GM21717 (cell line): Measurements from ENCODE around the gene ZBTB7B.
"Not testable (repeated sequence)": the region's sequence is repeated elsewhere in the genome, so short reads cannot be mapped to it uniquely, and the experiment has no call there.

ENCODE experiments used
- ATAC-seq: cut with Tn5 transposase; IDR thresholded peaks from one replicate; pipeline ENCODE4 v1.9.1; 2021; ENCODE audit warnings: mild to moderate bottlenecking, moderate library complexity; ENCODE audit not compliant: unreplicated experiment

ZBTB7B gene

DNA sequence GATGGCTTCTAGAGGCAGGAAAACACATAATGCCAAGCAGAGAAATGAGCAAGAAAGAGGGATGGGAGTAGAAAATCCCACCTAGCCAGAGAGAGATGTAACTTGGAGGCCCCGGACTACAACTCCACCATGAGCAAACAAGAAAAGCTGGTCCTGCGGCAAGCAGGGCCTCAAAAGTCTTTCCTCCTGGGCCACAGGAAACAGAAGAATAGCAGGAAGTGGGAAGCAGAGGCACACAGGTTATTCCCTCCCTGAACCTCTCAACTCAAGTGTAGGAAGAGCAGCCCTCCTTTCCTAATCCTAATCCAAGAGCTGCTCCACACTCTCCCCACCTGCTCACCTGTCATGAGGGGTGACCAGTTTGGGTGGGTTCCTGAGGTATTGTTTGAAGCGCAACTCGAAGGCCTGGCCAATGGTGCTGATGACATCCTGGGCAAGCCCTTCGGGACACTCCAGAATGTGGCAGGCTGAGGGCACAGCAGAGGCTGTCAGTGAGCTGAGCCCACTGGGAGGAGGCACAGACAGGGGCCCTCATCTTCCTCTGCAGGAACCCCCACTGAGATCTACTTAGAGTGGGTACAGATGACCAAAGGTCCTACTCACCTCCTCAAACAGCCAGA, 35.2 kb upstream of the ZBTB7B start:
- ATAC-seq, result no peak

GRCh38 chr1:154968731-154969130, 33.9 kb upstream of the ZBTB7B start:
- ATAC-seq, result no peak

DNA sequence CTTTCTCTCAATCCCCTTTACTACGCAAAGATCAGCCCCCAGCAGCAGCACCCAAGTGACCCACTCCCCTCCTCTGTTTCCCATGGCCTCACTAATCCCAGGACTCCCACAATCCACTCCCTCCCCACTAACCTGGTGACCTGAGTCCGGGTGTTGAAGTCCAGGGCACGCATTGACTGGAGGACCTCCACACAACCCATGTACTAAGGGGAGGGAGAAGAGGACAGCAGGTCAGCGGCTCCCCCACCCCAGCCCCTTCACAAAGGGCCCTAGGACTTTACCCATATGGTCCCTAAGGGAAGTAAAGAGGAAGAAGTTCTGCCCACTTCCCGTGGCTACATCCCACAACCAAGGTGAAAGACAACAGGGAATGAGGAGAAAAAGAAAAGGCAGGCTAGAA, 33.4 kb upstream of the ZBTB7B start:
- no peak for ATAC-seq

GRCh38 chr1:154969860-154970452, 32.6 kb upstream of the ZBTB7B start:
- no peak for ATAC-seq

GRCh38 chr1:154970631-154971340, 31.8 kb upstream of the ZBTB7B start, which contains the start of gene SHC1:
Gene SHC1, minus strand, starts transcription at chr1:154970747. Its CDS starts 221 bp downstream, at chr1:154970526.
- ATAC-seq, result no peak

DNA sequence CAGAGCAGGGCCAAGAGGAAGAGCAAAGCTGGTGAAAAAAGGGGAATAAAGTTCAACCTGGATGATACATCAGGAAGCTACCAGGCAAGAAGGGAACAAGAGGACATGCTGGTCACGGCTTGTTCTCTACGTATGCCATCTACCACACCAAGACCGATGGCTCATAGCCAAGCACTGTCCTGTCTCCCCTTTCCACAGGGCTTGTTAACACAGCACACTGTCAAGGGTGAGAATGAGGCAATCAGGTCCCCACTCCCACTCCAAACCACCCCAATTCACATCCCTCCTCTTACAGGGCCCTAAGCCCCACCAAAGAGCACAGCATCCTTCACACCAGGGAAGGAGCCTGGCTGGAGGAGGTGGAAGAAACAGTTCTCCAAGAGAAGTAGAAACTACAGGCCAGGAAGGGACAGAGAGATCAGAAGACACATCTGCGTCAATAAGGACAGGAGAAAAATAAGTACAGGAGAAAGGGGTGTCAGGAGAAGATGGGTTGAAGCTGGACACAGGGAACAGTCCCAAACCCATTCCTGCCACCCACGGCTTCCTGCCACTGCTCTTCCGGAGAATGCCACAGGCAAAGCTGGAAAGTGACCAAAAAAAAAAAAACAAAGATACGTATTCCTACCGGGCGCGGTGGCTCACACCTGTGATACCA, 31.1 kb upstream of the ZBTB7B start:
- ATAC-seq, result no peak

DNA sequence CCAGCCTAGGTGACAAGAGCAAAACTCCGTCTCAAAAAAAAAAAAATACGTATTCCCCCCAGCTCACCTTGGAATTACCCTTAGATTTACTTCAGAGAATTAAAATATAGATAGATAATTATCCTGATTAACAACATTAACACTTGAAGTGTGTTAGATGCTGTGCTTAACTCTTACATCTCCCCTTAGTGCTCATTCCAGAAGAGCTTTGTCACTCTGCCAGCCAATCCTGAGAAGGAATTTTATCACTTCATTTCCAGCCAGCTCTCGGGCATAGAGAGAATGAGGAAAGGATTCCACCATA, 30.4 kb upstream of the ZBTB7B start:
- no peak for ATAC-seq

- ATAC-seq, result no peak
Measured at GRCh38 chr1:154972517-154973343, 29.9 kb upstream of the ZBTB7B start.

DNA sequence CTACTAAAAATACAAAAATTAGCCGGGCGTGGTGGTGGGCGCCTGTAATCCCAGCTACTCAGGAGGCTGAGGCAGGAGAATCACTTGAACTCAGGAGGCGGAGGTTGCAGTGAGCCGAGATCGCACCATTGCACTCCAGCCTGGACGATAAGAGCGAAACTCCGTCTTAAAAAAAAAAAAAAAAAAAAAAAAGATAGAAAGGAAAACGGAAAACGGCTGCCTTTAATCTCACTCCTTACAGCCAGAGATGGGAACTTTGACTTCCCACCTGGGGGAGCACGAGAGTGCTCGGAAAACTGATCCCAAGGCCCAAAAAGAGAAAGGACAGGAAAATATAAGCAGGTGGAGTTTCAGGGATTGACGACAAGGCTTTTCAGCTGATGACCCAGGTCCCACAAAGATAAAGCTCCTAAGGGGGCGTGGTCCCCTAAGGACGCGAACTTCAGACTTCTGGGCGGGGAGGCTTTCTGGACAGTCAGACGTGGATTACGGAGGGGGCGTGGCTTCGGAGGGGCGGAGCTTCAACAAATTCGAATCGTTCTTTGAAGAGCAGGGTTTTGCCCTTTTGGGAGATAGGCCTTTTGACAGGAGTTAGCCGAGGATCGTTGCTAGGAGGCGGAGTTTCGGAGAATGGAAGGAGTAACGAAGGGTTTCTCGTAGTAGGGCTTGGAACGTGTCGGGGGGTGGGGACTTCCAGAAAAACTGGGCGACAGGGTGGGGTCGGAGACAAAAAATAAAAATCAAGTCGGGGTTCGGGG, 29.1 kb upstream of the ZBTB7B start:
- ATAC-seq, result peak; percentile 21

- peak; percentile 63 for ATAC-seq
Measured at GRCh38 chr1:154974102-154974807, 28.3 kb upstream of the ZBTB7B start, which contains the start of gene CKS1B. Gene CKS1B, plus strand, starts transcription at chr1:154974681. Its CDS starts 65 bp downstream, at chr1:154974746.

- ATAC-seq, result peak; percentile 43
Measured at GRCh38 chr1:154974808-154975408, 27.7 kb upstream of the ZBTB7B start.

- no peak for ATAC-seq
Measured at GRCh38 chr1:154975409-154976059, 27.1 kb upstream of the ZBTB7B start.

GRCh38 chr1:154977762-154978161, 24.8 kb upstream of the ZBTB7B start:
- not testable (repeated sequence) for ATAC-seq

DNA sequence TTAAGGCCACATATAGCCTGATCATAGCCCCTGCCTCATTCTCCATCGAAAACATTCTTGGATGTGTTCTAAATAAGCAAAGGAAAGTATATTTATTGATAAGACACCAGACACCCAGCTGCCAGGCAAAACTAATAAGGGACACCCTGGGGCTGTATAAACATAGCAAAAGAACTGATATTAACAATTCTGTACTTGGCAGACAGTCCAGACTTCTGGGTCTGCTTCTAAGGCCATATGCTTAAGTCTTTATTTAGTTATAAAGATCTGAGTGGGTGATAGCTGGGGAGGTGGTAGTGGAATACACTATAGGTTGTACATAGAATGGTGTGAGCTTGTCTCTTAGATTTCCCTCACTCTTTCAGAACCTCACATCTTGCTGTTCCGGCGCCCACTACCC, 24.2 kb upstream of the ZBTB7B start:
- no peak for ATAC-seq

- ATAC-seq, result no peak
Measured at GRCh38 chr1:154982341-154982740, 20.3 kb upstream of the ZBTB7B start.

- peak; percentile 90 for ATAC-seq
Measured at GRCh38 chr1:154982897-154983648, 19.5 kb upstream of the ZBTB7B start, which contains the start of gene FLAD1. Gene FLAD1, plus strand, starts transcription at chr1:154983344. Its CDS starts 351 bp downstream, at chr1:154983695.

DNA sequence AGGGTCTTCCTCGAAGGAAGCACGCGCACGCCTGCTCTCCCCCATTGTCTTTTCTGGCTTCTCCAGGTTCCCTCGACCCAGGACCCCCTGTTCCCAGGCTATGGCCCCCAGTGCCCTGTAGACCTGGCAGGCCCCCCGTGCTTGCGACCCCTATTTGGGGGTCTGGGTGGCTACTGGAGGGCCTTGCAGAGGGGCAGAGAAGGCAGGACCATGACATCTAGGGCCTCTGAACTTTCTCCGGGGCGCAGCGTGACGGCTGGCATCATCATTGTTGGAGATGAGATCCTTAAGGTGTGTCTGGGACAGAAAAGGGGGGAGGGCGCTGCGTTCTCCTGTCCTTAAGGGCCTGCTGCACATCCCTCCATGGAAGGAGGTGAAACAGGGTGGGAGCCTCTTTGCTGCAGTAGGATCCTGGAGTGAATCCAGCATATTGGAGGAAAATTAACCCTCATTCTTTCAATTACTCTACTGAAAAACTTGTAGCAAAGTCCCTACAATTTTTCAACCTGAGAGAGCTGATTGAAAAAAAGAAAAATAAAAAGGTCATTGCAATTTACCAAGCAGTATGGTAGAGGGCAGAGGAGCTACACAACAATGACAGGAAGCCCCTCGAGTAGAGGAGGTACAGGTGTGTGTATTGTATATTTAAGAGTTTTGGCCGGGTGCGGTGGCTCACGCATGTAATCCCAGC, 18.7 kb upstream of the ZBTB7B start:
- ATAC-seq, result no peak
